Neural progenitor cell (in vitro differentiated cells): ENCODE measurements around the gene BFAR. TPM values are rescaled to one million over a fixed set of nuclear protein-coding genes. Genes with fewer than 3 reads are reported as not detected.

Source experiments
- DNase-seq: peaks from one replicate; pipeline ENCODE4 v3.0.0-alpha.2; 2016; ENCODE audit warnings: low spot score
- H2AFZ ChIP-seq: fragments of 200-600 bp; sonication (generic); replicated peaks from 2 replicates; pipeline ENCODE4 v1.6.1; 2016; ENCODE audit warnings: antibody characterized with exemption
- H3F3A ChIP-seq: fragments of 200-600 bp; sonication (generic); 2 replicates; pipeline ENCODE4 v1.6.1; 2016; ENCODE audit warnings: antibody characterized with exemption, low read depth
- H3K27ac ChIP-seq: fragments of 200-600 bp; sonication (generic); 2 replicates; pipeline ENCODE4 v1.5.1; 2016; ENCODE audit warnings: mild to moderate bottlenecking
- H3K27me3 ChIP-seq: fragments of 200-600 bp; sonication (generic); 2 replicates; pipeline ENCODE4 v1.6.1; 2016; ENCODE audit warnings: mild to moderate bottlenecking, moderate library complexity
- H3K36me3 ChIP-seq: fragments of 200-600 bp; sonication (generic); 2 replicates; pipeline ENCODE4 v1.5.1; 2016
- H3K4me1 ChIP-seq: fragments of 200-600 bp; sonication (generic); 2 replicates; pipeline ENCODE4 v1.6.1; 2016; ENCODE audit warnings: mixed run types
- H3K4me2 ChIP-seq: fragments of 200-600 bp; sonication (generic); 2 replicates; pipeline ENCODE4 v1.6.1; 2016
- H3K4me3 ChIP-seq: fragments of 200-600 bp; sonication (generic); 2 replicates; pipeline ENCODE4 v1.5.1; 2016
- H3K79me2 ChIP-seq: fragments of 200-600 bp; sonication (generic); 2 replicates; pipeline ENCODE4 v1.6.1; 2016; ENCODE audit warnings: low read depth
- H3K9ac ChIP-seq: fragments of 200-600 bp; sonication (generic); 2 replicates; pipeline ENCODE4 v1.6.1; 2016
- H3K9me3 ChIP-seq: fragments of 200-600 bp; sonication (generic); 2 replicates; pipeline ENCODE4 v1.5.1; 2016; ENCODE audit warnings: low read depth
- H4K20me1 ChIP-seq: fragments of 200-600 bp; sonication (generic); 2 replicates; pipeline ENCODE4 v1.6.1; 2016; ENCODE audit warnings: low read depth
- H3K27ac Mint-ChIP-seq: 3 replicates; pipeline ENCODE4 v1.8.0; 2021; ENCODE audit warnings: mixed read lengths
- H3K27me3 Mint-ChIP-seq: 2 replicates; pipeline ENCODE4 v1.8.0; 2022; ENCODE audit warnings: low read depth, mild to moderate bottlenecking, inconsistent platforms, moderate library complexity, mixed read lengths; ENCODE audit not compliant: insufficient read depth
- H3K36me3 Mint-ChIP-seq: 3 replicates; pipeline ENCODE4 v1.8.0; 2021; ENCODE audit warnings: mixed read lengths
- H3K4me1 Mint-ChIP-seq: 3 replicates; pipeline ENCODE4 v1.8.0; 2021; ENCODE audit warnings: mixed read lengths
- H3K4me3 Mint-ChIP-seq: 3 replicates; pipeline ENCODE4 v1.8.0; 2021; ENCODE audit warnings: mild to moderate bottlenecking, moderate library complexity, mixed read lengths
- H3K9me3 Mint-ChIP-seq: 3 replicates; pipeline ENCODE4 v1.8.0; 2020; ENCODE audit warnings: mixed read lengths
- CTCF ChIP-seq: fragments of 200-600 bp; sonication (generic); IDR thresholded peaks from 2 replicates; pipeline ENCODE4 v1.5.1; 2017; ENCODE audit warnings: antibody characterized with exemption, mild to moderate bottlenecking
- EZH2 ChIP-seq: fragments of 200-600 bp; sonication (generic); IDR thresholded peaks from 2 replicates; pipeline ENCODE4 v1.6.1; 2017; ENCODE audit warnings: antibody characterized with exemption, mild to moderate bottlenecking, moderate library complexity
- EZH2phosphoT487 ChIP-seq: fragments of 200-600 bp; sonication (generic); IDR thresholded peaks from 2 replicates; pipeline ENCODE4 v1.6.1; 2017; ENCODE audit warnings: antibody characterized with exemption
- total RNA-seq: library from RNA; depleted of rRNA; stranded (reverse); fragments of >200 nt; gene quantifications from 2 replicates; pipeline ENCODE4 v1.2.3, GENCODE V29; 2015; ENCODE audit warnings: low replicate concordance

Gene BFAR
- total RNA-seq, 1 donor from 2014 or later = 72.0 TPM

GRCh38 chr16:14618566-14618965 is 14.2 kb upstream of the BFAR start:
- Mint-ChIP-seq H3K27ac (no peak overlapping the region), H3K4me3 (no peak overlapping the region), H3K27me3 (no peaks in the 10 kb centered on the region), H3K9me3 (no peaks in the 10 kb centered on the region), H3K36me3 (peaks cover 27% of the 10 kb centered on the region), H3K4me1 (no peaks in the 10 kb centered on the region)
- Histone ChIP-seq H3K9me3 (no peaks in the 10 kb centered on the region), H2AFZ (no peak overlapping the region), H3K4me3 (no peak overlapping the region), H3K79me2 (no peaks in the 10 kb centered on the region), H3K4me2 (no peak overlapping the region), H3K36me3 (peaks cover 8% of the 10 kb centered on the region), H3K9ac (no peak overlapping the region), H3F3A (no peaks in the 10 kb centered on the region), H4K20me1 (no peaks in the 10 kb centered on the region), H3K4me1 (no peaks in the 10 kb centered on the region), H3K27me3 (no peaks in the 10 kb centered on the region), H3K27ac (no peak overlapping the region)
- no peak for DNase-seq
- no peak for TF ChIP-seq CTCF
- no peak for TF ChIP-seq EZH2
- TF ChIP-seq EZH2phosphoT487 = no peak

- H3K9me3 Mint-ChIP-seq = no peaks in the 10 kb centered on the region
- Histone ChIP-seq H3K9ac (no peak overlapping the region), H3K27me3 (no peaks in the 10 kb centered on the region), H3K36me3 (peaks cover 6% of the 10 kb centered on the region), H3K27ac (no peak overlapping the region), H2AFZ (no peak overlapping the region), H3K4me3 (no peak overlapping the region), H3K4me2 (no peak overlapping the region), H3K4me1 (peaks cover 9% of the 10 kb centered on the region), H3K79me2 (peaks cover 21% of the 10 kb centered on the region), H3F3A (peaks cover 10% of the 10 kb centered on the region), H3K9me3 (no peaks in the 10 kb centered on the region), H4K20me1 (no peaks in the 10 kb centered on the region)
- peaks cover 12% of the 10 kb centered on the region for H3K4me1 Mint-ChIP-seq
- H3K27me3 Mint-ChIP-seq = no peaks in the 10 kb centered on the region
- H3K27ac Mint-ChIP-seq = no peak overlapping the region
- no peak for DNase-seq
- H3K36me3 Mint-ChIP-seq = peaks cover 14% of the 10 kb centered on the region
- no peak overlapping the region for H3K4me3 Mint-ChIP-seq
- no peak for TF ChIP-seq EZH2phosphoT487
- no peak for TF ChIP-seq EZH2
- no peak for TF ChIP-seq CTCF
These were observed 5.7 kb upstream of the BFAR start for GRCh38 chr16:14627078-14627477.

- Histone ChIP-seq H3K4me3 (peak overlapping the region; percentile 89), H3K27ac (peak overlapping the region; percentile 71), H3K27me3 (no peaks in the 10 kb centered on the region), H3K4me2 (peak overlapping the region; percentile 95), H3K4me1 (peaks cover 9% of the 10 kb centered on the region), H3K9ac (peak overlapping the region; percentile 91), H3K9me3 (no peaks in the 10 kb centered on the region), H2AFZ (peak overlapping the region; percentile 39), H3K79me2 (peaks cover 34% of the 10 kb centered on the region), H4K20me1 (peaks cover 8% of the 10 kb centered on the region), H3K36me3 (peaks cover 6% of the 10 kb centered on the region), H3F3A (peaks cover 16% of the 10 kb centered on the region)
- TF ChIP-seq EZH2 = no peak
- TF ChIP-seq EZH2phosphoT487 = no peak
- TF ChIP-seq CTCF = no peak
- Mint-ChIP-seq H3K4me3 (peak overlapping the region; percentile 96), H3K4me1 (peaks cover 17% of the 10 kb centered on the region), H3K27me3 (no peaks in the 10 kb centered on the region), H3K27ac (peak overlapping the region; percentile 98), H3K36me3 (peaks cover 7% of the 10 kb centered on the region), H3K9me3 (no peaks in the 10 kb centered on the region)
- no peak for DNase-seq
These were observed 3.7 kb upstream of the BFAR start for GRCh38 chr16:14628806-14629611.
